HepG2 (cell line): ENCODE data around the gene LGI4. TPM values are rescaled to one million over a fixed set of nuclear protein-coding genes. Genes with fewer than 3 reads are reported as not detected.

Experiments used
- BCL6 ChIP-seq: IDR thresholded peaks from 2 replicates; pipeline ENCODE4 v1.6.1; 2016; ENCODE audit warnings: missing genetic modification reagents, missing compliant biosample characterization
- CCAR2 ChIP-seq: fragments of 200-400 bp; formaldehyde crosslinking; optimal IDR thresholded peaks from 2 replicates; pipeline ENCODE3; 2018; ENCODE audit warnings: low read depth, mild to moderate bottlenecking, low read length, moderate library complexity
- EEA1 ChIP-seq: sonication (generic); formaldehyde crosslinking; IDR thresholded peaks from 2 replicates; pipeline ENCODE4 v1.5.1; 2020; ENCODE audit warnings: mild to moderate bottlenecking, missing genetic modification reagents, borderline replicate concordance
- GLI4 ChIP-seq: sonication (generic); formaldehyde crosslinking; IDR thresholded peaks from 2 replicates; pipeline ENCODE4 v1.5.1; 2020; ENCODE audit warnings: missing genetic modification reagents, mild to moderate bottlenecking, moderate library complexity, borderline replicate concordance
- KDM6A ChIP-seq: IDR thresholded peaks from 2 replicates; pipeline ENCODE4 v1.6.1; 2016; ENCODE audit warnings: low read depth
- NR2F2 ChIP-seq: IDR thresholded peaks from 2 replicates; pipeline ENCODE4 v1.6.1; 2012; ENCODE audit warnings: low read depth, inconsistent platforms, borderline replicate concordance
- ZNF121 ChIP-seq: sonication (generic); formaldehyde crosslinking; IDR thresholded peaks from 2 replicates; pipeline ENCODE4 v1.5.0; 2020; ENCODE audit warnings: mild to moderate bottlenecking, missing genetic modification reagents
- ZNF367 ChIP-seq: sonication (generic); formaldehyde crosslinking; IDR thresholded peaks from 2 replicates; pipeline ENCODE4 v1.4.0; 2020; ENCODE audit warnings: missing genetic modification reagents, borderline replicate concordance
- ZNF562 ChIP-seq: sonication (generic); formaldehyde crosslinking; IDR thresholded peaks from 2 replicates; pipeline ENCODE4 v1.8.0; 2022; ENCODE audit warnings: missing genetic modification reagents, borderline replicate concordance
- ZNF564 ChIP-seq: sonication (generic); formaldehyde crosslinking; IDR thresholded peaks from 2 replicates; pipeline ENCODE4 v1.8.1; 2023; ENCODE audit warnings: mild to moderate bottlenecking, missing genetic modification reagents
- ZNF569 ChIP-seq: sonication (generic); formaldehyde crosslinking; IDR thresholded peaks from 2 replicates; pipeline ENCODE4 v1.5.0; 2020; ENCODE audit warnings: mild to moderate bottlenecking, missing genetic modification reagents, moderate library complexity, borderline replicate concordance
- ZNF75D ChIP-seq: sonication (generic); formaldehyde crosslinking; IDR thresholded peaks from 2 replicates; pipeline ENCODE4 v1.8.1; 2023; ENCODE audit warnings: missing genetic modification reagents, mild to moderate bottlenecking, borderline replicate concordance
- ZSCAN12 ChIP-seq: sonication (generic); formaldehyde crosslinking; IDR thresholded peaks from 2 replicates; pipeline ENCODE4 v1.9.0; 2021; ENCODE audit warnings: mild to moderate bottlenecking, missing genetic modification reagents
- polyA plus RNA-seq, 8 experiments: library from polyadenylated mRNA; depleted of rRNA in 3 of 8; stranded (reverse) in 7 of 8; unstranded in 1 of 8; fragments of >200 nt; fragmentation: Illumina TruSeq in 4 of 8; extraction: Trizol in 4 of 8; gene quantifications; 2 replicates each; pipeline versions ENCODE4 v1.2.1 to v1.2.3, GENCODE V29; 2011 to 2016; ENCODE audit warnings: low read depth in 4 of 8, missing spikeins in 1 of 8, mixed read lengths in 1 of 8; ENCODE audit not compliant: insufficient read depth in 1 of 8
- total RNA-seq, 5 experiments: library from RNA; depleted of rRNA; stranded (reverse); fragments of >200 nt; fragmentation: Illumina TruSeq; extraction: Trizol; gene quantifications; 2 replicates each; pipeline ENCODE4 v1.2.3, GENCODE V29; 2016; ENCODE audit warnings: low read depth in 1 of 5
- TF ChIP-seq, protein P1 (sequence below): sonication (generic); formaldehyde crosslinking; IDR thresholded peaks from 2 replicates; pipeline ENCODE4 v1.5.0; 2020; ENCODE audit warnings: mild to moderate bottlenecking, missing genetic modification reagents
- TF ChIP-seq, protein P2 (sequence below): sonication (generic); formaldehyde crosslinking; IDR thresholded peaks from 2 replicates; pipeline ENCODE4 v1.5.1; 2020; ENCODE audit warnings: missing genetic modification reagents, mild to moderate bottlenecking, borderline replicate concordance
- TF ChIP-seq, protein P3 (sequence below): sonication (generic); formaldehyde crosslinking; IDR thresholded peaks from 2 replicates; pipeline ENCODE4; 2020; ENCODE audit warnings: missing genetic modification reagents, mild to moderate bottlenecking, borderline replicate concordance
- TF ChIP-seq, protein P4 (sequence below): sonication (generic); formaldehyde crosslinking; IDR thresholded peaks from 2 replicates; pipeline ENCODE4 v1.8.1; 2023; ENCODE audit warnings: mild to moderate bottlenecking, inconsistent platforms, moderate library complexity, missing genetic modification reagents, borderline replicate concordance
- TF ChIP-seq, protein P5 (sequence below): sonication (generic); formaldehyde crosslinking; IDR thresholded peaks from 2 replicates; pipeline ENCODE4 v1.5.0; 2020; ENCODE audit warnings: mild to moderate bottlenecking, missing genetic modification reagents
- TF ChIP-seq, protein P6 (sequence below): IDR thresholded peaks from 2 replicates; pipeline ENCODE4 v1.6.1; 2012; ENCODE audit warnings: inconsistent platforms

The LGI4 gene
- total and polyA plus RNA-seq, 2 of the 13 experiments (the other 11 are each of a cell fraction or from before 2014, with no cell fraction given) = 2.8 TPM; not detected in 1

DNA sequence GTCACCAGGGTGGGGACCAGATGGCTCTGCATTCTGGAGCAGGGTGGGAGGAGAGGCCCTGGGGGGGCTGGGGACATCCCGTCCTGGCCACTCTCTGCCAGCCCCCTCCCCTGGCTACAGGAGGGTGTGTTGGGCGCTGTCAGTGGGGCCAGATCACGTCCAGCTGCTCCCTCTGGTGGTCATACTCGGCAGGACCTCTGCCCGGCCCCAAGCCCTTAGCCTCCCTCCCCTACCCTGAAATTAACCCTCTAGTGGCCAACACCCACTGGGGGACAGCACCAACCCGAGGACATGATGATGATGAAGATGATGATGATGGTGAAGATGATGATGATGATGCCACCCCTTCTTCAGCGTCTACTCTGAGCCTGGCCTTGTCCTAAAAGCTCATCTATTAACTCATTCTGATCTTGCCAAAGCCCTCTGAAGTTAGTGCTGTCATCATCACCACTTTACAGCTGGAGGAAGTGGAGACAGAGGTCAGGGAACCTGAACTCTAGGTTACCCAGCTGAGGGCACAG is 590 bp upstream of the LGI4 start (continued):
- TF ChIP-seq, protein P1, sequence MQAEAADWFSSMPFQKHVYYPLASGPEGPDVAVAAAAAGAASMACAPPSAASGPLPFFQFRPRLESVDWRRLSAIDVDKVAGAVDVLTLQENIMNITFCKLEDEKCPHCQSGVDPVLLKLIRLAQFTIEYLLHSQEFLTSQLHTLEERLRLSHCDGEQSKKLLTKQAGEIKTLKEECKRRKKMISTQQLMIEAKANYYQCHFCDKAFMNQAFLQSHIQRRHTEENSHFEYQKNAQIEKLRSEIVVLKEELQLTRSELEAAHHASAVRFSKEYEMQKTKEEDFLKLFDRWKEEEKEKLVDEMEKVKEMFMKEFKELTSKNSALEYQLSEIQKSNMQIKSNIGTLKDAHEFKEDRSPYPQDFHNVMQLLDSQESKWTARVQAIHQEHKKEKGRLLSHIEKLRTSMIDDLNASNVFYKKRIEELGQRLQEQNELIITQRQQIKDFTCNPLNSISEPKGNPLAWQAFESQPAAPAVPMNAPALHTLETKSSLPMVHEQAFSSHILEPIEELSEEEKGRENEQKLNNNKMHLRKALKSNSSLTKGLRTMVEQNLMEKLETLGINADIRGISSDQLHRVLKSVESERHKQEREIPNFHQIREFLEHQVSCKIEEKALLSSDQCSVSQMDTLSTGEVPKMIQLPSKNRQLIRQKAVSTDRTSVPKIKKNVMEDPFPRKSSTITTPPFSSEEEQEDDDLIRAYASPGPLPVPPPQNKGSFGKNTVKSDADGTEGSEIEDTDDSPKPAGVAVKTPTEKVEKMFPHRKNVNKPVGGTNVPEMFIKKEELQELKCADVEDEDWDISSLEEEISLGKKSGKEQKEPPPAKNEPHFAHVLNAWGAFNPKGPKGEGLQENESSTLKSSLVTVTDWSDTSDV = no peak
- TF ChIP-seq ZNF569 (CRISPR knock-in tag) (no peak), NR2F2 (peak; percentile 35; the same call in 1 of the 2 replicates), GLI4 (CRISPR knock-in tag) (no peak), CCAR2 (peak; percentile 60), ZNF564 (CRISPR knock-in tag) (no peak), ZNF75D (CRISPR knock-in tag) (no peak), ZNF121 (no peak), EEA1 (CRISPR knock-in tag) (no peak), KDM6A (CRISPR knock-in tag) (0 out of 2 replicates have a peak, but pooled peaks have one; percentile 21), ZNF367 (CRISPR knock-in tag) (no peak), BCL6 (CRISPR knock-in tag) (peak; percentile 51), ZSCAN12 (no peak), ZNF562 (no peak)
- TF ChIP-seq, protein P2, sequence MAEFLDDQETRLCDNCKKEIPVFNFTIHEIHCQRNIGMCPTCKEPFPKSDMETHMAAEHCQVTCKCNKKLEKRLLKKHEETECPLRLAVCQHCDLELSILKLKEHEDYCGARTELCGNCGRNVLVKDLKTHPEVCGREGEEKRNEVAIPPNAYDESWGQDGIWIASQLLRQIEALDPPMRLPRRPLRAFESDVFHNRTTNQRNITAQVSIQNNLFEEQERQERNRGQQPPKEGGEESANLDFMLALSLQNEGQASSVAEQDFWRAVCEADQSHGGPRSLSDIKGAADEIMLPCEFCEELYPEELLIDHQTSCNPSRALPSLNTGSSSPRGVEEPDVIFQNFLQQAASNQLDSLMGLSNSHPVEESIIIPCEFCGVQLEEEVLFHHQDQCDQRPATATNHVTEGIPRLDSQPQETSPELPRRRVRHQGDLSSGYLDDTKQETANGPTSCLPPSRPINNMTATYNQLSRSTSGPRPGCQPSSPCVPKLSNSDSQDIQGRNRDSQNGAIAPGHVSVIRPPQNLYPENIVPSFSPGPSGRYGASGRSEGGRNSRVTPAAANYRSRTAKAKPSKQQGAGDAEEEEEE (CRISPR knock-in tag) = no peak
- TF ChIP-seq, protein P3, sequence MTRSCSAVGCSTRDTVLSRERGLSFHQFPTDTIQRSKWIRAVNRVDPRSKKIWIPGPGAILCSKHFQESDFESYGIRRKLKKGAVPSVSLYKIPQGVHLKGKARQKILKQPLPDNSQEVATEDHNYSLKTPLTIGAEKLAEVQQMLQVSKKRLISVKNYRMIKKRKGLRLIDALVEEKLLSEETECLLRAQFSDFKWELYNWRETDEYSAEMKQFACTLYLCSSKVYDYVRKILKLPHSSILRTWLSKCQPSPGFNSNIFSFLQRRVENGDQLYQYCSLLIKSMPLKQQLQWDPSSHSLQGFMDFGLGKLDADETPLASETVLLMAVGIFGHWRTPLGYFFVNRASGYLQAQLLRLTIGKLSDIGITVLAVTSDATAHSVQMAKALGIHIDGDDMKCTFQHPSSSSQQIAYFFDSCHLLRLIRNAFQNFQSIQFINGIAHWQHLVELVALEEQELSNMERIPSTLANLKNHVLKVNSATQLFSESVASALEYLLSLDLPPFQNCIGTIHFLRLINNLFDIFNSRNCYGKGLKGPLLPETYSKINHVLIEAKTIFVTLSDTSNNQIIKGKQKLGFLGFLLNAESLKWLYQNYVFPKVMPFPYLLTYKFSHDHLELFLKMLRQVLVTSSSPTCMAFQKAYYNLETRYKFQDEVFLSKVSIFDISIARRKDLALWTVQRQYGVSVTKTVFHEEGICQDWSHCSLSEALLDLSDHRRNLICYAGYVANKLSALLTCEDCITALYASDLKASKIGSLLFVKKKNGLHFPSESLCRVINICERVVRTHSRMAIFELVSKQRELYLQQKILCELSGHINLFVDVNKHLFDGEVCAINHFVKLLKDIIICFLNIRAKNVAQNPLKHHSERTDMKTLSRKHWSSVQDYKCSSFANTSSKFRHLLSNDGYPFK (CRISPR knock-in tag) = no peak; the same call in 1 of the 2 replicates
- TF ChIP-seq, protein P4, sequence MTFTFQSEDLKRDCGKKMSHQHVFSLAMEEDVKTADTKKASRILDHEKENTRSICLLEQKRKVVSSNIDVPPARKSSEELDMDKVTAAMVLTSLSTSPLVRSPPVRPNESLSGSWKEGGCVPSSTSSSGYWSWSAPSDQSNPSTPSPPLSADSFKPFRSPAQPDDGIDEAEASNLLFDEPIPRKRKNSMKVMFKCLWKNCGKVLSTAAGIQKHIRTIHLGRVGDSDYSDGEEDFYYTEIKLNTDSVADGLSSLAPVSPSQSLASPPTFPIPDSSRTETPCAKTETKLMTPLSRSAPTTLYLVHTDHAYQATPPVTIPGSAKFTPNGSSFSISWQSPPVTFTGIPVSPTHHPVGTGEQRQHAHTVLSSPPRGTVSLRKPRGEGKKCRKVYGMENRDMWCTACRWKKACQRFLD = no peak
- TF ChIP-seq, protein P5, sequence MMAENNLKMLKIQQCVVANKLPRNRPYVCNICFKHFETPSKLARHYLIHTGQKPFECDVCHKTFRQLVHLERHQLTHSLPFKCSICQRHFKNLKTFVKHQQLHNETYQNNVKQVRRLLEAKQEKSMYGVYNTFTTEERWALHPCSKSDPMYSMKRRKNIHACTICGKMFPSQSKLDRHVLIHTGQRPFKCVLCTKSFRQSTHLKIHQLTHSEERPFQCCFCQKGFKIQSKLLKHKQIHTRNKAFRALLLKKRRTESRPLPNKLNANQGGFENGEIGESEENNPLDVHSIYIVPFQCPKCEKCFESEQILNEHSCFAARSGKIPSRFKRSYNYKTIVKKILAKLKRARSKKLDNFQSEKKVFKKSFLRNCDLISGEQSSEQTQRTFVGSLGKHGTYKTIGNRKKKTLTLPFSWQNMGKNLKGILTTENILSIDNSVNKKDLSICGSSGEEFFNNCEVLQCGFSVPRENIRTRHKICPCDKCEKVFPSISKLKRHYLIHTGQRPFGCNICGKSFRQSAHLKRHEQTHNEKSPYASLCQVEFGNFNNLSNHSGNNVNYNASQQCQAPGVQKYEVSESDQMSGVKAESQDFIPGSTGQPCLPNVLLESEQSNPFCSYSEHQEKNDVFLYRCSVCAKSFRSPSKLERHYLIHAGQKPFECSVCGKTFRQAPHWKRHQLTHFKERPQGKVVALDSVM = no peak
- TF ChIP-seq, protein P6, sequence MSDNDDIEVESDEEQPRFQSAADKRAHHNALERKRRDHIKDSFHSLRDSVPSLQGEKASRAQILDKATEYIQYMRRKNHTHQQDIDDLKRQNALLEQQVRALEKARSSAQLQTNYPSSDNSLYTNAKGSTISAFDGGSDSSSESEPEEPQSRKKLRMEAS = no peak; the same call in 1 of the 2 replicates
